GM19099 (cell line): ENCODE data around the gene ELOB.

Experiments
- POLR2A ChIP-seq: IDR thresholded peaks from 3 replicates; pipeline ENCODE4 v1.6.1; 2011; ENCODE audit warnings: low read depth; ENCODE audit not compliant: insufficient read length; ENCODE audit errors: extremely low read depth

The ELOB gene

GRCh38 chr16:2777903-2778629, 986 bp upstream of the ELOB start:
- TF ChIP-seq POLR2A: peak; percentile 45

- TF ChIP-seq POLR2A: no peak
Measured at GRCh38 chr16:2776500-2777139, 460 bp downstream of the ELOB start.

- no peak for TF ChIP-seq POLR2A
Measured at GRCh38 chr16:2775765-2776499, 1.1 kb downstream of the ELOB start.

- no peak for TF ChIP-seq POLR2A
Measured at GRCh38 chr16:2775131-2775716, 1.9 kb downstream of the ELOB start.

- no peak for TF ChIP-seq POLR2A
Measured at GRCh38 chr16:2774161-2774891, 2.8 kb downstream of the ELOB start.

- no peak for TF ChIP-seq POLR2A
Measured at GRCh38 chr16:2773188-2773968, 3.7 kb downstream of the ELOB start.

GRCh38 chr16:2771496-2772402, 5.3 kb downstream of the ELOB start:
- peak; percentile 12 for TF ChIP-seq POLR2A

- TF ChIP-seq POLR2A: peak; percentile 19
Measured at GRCh38 chr16:2770057-2770951, 6.8 kb downstream of the ELOB start.

- TF ChIP-seq POLR2A: no peak
Measured at GRCh38 chr16:2769675-2770056, 7.4 kb downstream of the ELOB start.

GRCh38 chr16:2769100-2769529, 8.0 kb downstream of the ELOB start:
- no peak for TF ChIP-seq POLR2A

- no peak for TF ChIP-seq POLR2A
Measured at GRCh38 chr16:2768403-2769089, 8.5 kb downstream of the ELOB start.

- TF ChIP-seq POLR2A: no peak
Measured at GRCh38 chr16:2767891-2768290, 9.2 kb downstream of the ELOB start.

GRCh38 chr16:2767140-2767731, 9.8 kb downstream of the ELOB start:
- TF ChIP-seq POLR2A: no peak
